Measurements from ENCODE around the gene RARG. TPM values are rescaled to one million over a fixed set of nuclear protein-coding genes. Genes with fewer than 3 reads are reported as not detected.

The RARG gene
- total RNA-seq, 2 donors from 2014 or later = 11.4 to 21.5 TPM

- H3K9me3 ChIP-seq = no peaks in the 10 kb centered on the region
- no peak overlapping the region for H3K4me3 ChIP-seq
- H3K36me3 ChIP-seq = no peaks in the 10 kb centered on the region
- intact Hi-C loops (cut with DNase I) = no loop called here
- H3K4me1 ChIP-seq = peaks cover 5% of the 10 kb centered on the region
- no peaks in the 10 kb centered on the region for H3K27me3 ChIP-seq
- H3K27ac ChIP-seq = no peak overlapping the region
- H3K9ac ChIP-seq (ENCODE audit: low read depth in 2 of 2, low read length in 2 of 2) = no peak overlapping the region
- no peak for TF ChIP-seq CTCF (IDR thresholded peaks at IDR 0.05)
- DNase-seq = no peak
Measured at GRCh38 chr12:53176750-53177149, 55.3 kb downstream of the RARG start.

GRCh38 chr12:53174881-53175491, 57.0 kb downstream of the RARG start:
- Histone ChIP-seq H3K27me3 (no peaks in the 10 kb centered on the region), H3K4me3 (no peak overlapping the region), H3K9ac (ENCODE audit: low read depth in 2 of 2, low read length in 2 of 2) (peak overlapping the region in 1 of 2 donors; percentile 7), H3K27ac (peak overlapping the region; percentile 8), H3K4me1 (peaks cover 5% of the 10 kb centered on the region), H3K36me3 (no peaks in the 10 kb centered on the region), H3K9me3 (no peaks in the 10 kb centered on the region)
- no peak for TF ChIP-seq CTCF (IDR thresholded peaks at IDR 0.05)
- DNase-seq = peak; percentile 32
- intact Hi-C loops (cut with DNase I) = no loop called here

GRCh38 chr12:53173085-53173715, 58.8 kb downstream of the RARG start:
- Histone ChIP-seq H3K9ac (ENCODE audit: low read depth in 2 of 2, low read length in 2 of 2) (no peak overlapping the region), H3K4me1 (peaks cover 5% of the 10 kb centered on the region), H3K36me3 (no peaks in the 10 kb centered on the region), H3K27ac (no peak overlapping the region), H3K27me3 (no peaks in the 10 kb centered on the region), H3K9me3 (no peaks in the 10 kb centered on the region), H3K4me3 (no peak overlapping the region)
- DNase-seq = no peak
- TF ChIP-seq CTCF (IDR thresholded peaks at IDR 0.05) = no peak
- intact Hi-C loops (cut with DNase I) = no loop called here

- intact Hi-C loops (cut with DNase I) = no loop called here
- peak; percentile 5 for DNase-seq
- H3K9ac ChIP-seq (ENCODE audit: low read depth in 2 of 2, low read length in 2 of 2) = no peak overlapping the region
- H3K36me3 ChIP-seq = no peaks in the 10 kb centered on the region
- no peak for TF ChIP-seq CTCF (IDR thresholded peaks at IDR 0.05)
- H3K27ac ChIP-seq = no peak overlapping the region
- no peak overlapping the region for H3K4me3 ChIP-seq
- H3K27me3 ChIP-seq = no peaks in the 10 kb centered on the region
- H3K4me1 ChIP-seq = peaks cover 5% of the 10 kb centered on the region
- no peaks in the 10 kb centered on the region for H3K9me3 ChIP-seq
Measured at GRCh38 chr12:53172352-53172751, 59.7 kb downstream of the RARG start.

GRCh38 chr12:53171725-53172329, 60.2 kb downstream of the RARG start:
- H3K9me3 ChIP-seq = no peaks in the 10 kb centered on the region
- intact Hi-C loops (cut with DNase I) = no loop called here
- no peak overlapping the region for H3K9ac ChIP-seq (ENCODE audit: low read depth in 2 of 2, low read length in 2 of 2)
- no peaks in the 10 kb centered on the region for H3K36me3 ChIP-seq
- no peaks in the 10 kb centered on the region for H3K27me3 ChIP-seq
- DNase-seq = peak; percentile 3
- no peak overlapping the region for H3K27ac ChIP-seq
- TF ChIP-seq CTCF (IDR thresholded peaks at IDR 0.05) = no peak
- H3K4me1 ChIP-seq = peaks cover 5% of the 10 kb centered on the region
- no peak overlapping the region for H3K4me3 ChIP-seq
